D721Med (cell line): Measurements from ENCODE around the gene ADARB2.

Experiments
- DNase-seq: peaks from one replicate; pipeline ENCODE4 v3.0.0; 2011; ENCODE audit warnings: low spot score; ENCODE audit not compliant: insufficient read length
- FAIRE-seq: peaks from 2 replicates; lab custom pipeline; 2011; peaks lifted over from hg19 to GRCh38; lab: Jason Lieb, UNC
- TF ChIP-seq, protein P1 (sequence below): IDR thresholded peaks from 2 replicates; pipeline ENCODE4 v1.5.1; 2012; ENCODE audit warnings: mild to moderate bottlenecking, control low read depth; ENCODE audit not compliant: insufficient read depth; ENCODE audit errors: missing control alignments

The ADARB2 gene

GRCh38 chr10:1393481-1393880 lies 343.8 kb downstream of the ADARB2 start:
- DNase-seq = no peak
- no peak for FAIRE-seq
- TF ChIP-seq, protein P1, sequence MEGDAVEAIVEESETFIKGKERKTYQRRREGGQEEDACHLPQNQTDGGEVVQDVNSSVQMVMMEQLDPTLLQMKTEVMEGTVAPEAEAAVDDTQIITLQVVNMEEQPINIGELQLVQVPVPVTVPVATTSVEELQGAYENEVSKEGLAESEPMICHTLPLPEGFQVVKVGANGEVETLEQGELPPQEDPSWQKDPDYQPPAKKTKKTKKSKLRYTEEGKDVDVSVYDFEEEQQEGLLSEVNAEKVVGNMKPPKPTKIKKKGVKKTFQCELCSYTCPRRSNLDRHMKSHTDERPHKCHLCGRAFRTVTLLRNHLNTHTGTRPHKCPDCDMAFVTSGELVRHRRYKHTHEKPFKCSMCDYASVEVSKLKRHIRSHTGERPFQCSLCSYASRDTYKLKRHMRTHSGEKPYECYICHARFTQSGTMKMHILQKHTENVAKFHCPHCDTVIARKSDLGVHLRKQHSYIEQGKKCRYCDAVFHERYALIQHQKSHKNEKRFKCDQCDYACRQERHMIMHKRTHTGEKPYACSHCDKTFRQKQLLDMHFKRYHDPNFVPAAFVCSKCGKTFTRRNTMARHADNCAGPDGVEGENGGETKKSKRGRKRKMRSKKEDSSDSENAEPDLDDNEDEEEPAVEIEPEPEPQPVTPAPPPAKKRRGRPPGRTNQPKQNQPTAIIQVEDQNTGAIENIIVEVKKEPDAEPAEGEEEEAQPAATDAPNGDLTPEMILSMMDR = no peak

DNA sequence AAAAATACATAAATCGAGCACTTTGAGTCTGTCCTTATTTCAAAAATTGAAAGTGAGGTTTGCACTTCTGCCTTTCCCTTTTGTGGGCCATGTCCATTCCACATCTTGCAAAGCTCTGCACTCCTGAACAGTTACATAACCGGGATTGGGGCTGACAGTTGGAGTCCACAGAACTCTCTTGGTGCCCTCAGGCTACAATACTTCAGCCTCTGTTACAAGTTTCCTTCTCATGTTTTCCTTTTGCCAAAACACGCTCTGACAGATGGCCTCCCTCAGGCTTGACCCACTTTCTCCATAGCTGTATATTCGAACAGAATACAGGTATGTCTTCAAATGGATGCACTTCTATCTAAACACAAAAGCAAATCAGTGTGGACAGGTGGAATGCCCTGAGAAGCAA lies 345.2 kb downstream of the ADARB2 start:
- no peak for FAIRE-seq
- TF ChIP-seq, protein P1 = no peak
- no peak for DNase-seq

GRCh38 chr10:1390200-1390599 lies 347.1 kb downstream of the ADARB2 start:
- DNase-seq = no peak
- TF ChIP-seq, protein P1 = no peak
- no peak for FAIRE-seq

GRCh38 chr10:1384026-1384425 lies 353.3 kb downstream of the ADARB2 start:
- TF ChIP-seq, protein P1 = no peak
- FAIRE-seq (no peak), DNase-seq (no peak)

DNA sequence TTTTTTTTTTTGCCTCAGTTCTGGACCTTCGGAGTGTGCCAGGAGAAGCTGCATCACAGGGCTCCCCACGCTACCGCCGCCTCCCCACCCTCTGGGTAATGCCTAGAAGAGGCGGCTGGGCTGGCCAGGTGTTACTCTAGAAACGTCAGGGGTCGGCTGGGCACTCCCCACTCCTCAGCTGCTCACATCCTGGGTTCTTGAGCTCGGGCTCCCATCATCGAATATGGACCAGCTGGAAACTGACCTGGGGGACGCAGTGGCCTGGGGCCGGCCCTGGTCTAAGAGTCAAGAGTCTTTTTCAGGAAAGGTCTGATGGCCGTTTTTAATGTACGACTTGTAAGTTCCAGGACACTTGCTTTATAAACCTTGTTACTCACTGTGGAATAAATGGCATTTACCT lies 354.6 kb downstream of the ADARB2 start:
- DNase-seq (no peak), FAIRE-seq (no peak)

DNA sequence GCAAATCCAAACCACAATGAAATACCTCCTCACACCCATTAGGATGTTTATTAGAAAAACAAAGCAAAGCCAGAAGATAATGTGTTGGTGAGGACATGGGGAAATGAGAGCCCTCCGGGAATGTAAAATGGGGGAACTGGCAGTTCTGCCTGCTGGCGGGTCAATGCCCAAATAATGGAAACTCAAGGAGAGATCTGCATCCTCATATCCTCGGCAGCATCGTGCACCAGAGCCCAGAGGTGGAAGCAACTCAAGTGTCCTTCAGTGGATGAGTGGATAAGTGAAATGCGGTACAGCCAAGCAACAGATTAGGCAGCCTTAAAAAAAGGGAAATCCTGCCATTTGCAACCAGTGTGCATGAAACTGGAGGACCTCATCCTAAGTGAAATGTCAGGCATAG lies 356.0 kb downstream of the ADARB2 start:
- FAIRE-seq (no peak), DNase-seq (no peak)
- TF ChIP-seq, protein P1 = no peak

More for the DNA sequence above, 354.6 kb downstream of the ADARB2 start:
- TF ChIP-seq, protein P1 = no peak

GRCh38 chr10:1380088-1380671 lies 357.1 kb downstream of the ADARB2 start:
- TF ChIP-seq, protein P1 = no peak
- DNase-seq = no peak
- FAIRE-seq = no peak
